K562 (cell line): Measurements from ENCODE around the gene ACAD8. TPM values are rescaled to one million over a fixed set of nuclear protein-coding genes. Genes with fewer than 3 reads are reported as not detected.

Source experiments
- ATAC-seq: fragments of 200-7000 bp; cut with Tn5 transposase; 3 replicates; pipeline ENCODE4 v1.9.1; 2020; ENCODE audit warnings: moderate library complexity
- BruUV-seq: library from RNA; stranded (reverse); fragments of 400-500 nt; replicated peaks from 2 replicates; lab custom pipeline; 2021; lab: Mats Ljungman, UMichigan
- CTCF ChIA-PET: fragments of 300-600 bp; formaldehyde crosslinking; extraction: SDS; loops from one replicate; lab custom pipeline; 2021; ENCODE audit warnings: low intra/inter-chr PET ratio; lab: Yijun Ruan, JAX
- POLR2A ChIA-PET: fragments of 300-600, 350-650 bp; sonication (Branson Sonifier 250); formaldehyde crosslinking; extraction: SDS; loops from one replicate; lab custom pipeline; 2021; ENCODE audit warnings: antibody characterized with exemption, inconsistent platforms; lab: Yijun Ruan, JAX
- DNase-seq, 4 experiments: peaks; one replicate each; pipeline versions ENCODE4 v3.0.0 to v3.0.0-alpha.2; 2011 to 2018; ENCODE audit warnings: low spot score in 3 of 4, mixed read lengths in 3 of 4; ENCODE audit errors: extremely low read depth in 1 of 4
- FAIRE-seq: peaks from 2 replicates; lab custom pipeline; 2011; peaks lifted over from hg19 to GRCh38; lab: Jason Lieb, UNC
- H2AFZ ChIP-seq: 2 replicates; pipeline ENCODE4 v1.6.0; 2011; ENCODE audit warnings: low read depth, low read length, control low read depth, inconsistent platforms
- H3K27ac ChIP-seq: fragments of 200-600 bp; 3 replicates; pipeline ENCODE4 v1.8.0; 2011; ENCODE audit warnings: low read depth, mild to moderate bottlenecking, control low read depth, inconsistent platforms, low read length, moderate library complexity, mixed read lengths; ENCODE audit errors: extremely low read depth
- H3K27me3 ChIP-seq, 2 experiments: fragments of 300-600 bp in 1 of 2; 2 replicates in 1 of 2; 3 replicates in 1 of 2; pipeline versions ENCODE4 v1.6.0 to v1.8.0; 2011; ENCODE audit warnings: inconsistent platforms in 2 of 2, low read length in 2 of 2, mild to moderate bottlenecking in 1 of 2, mixed read lengths in 1 of 2, moderate library complexity in 1 of 2; ENCODE audit not compliant: control insufficient read depth in 2 of 2, insufficient read depth in 2 of 2
- H3K36me3 ChIP-seq: fragments of 300-600 bp; 3 replicates; pipeline ENCODE4 v1.8.0; 2011; ENCODE audit warnings: mild to moderate bottlenecking, low read length, inconsistent platforms; ENCODE audit not compliant: control insufficient read depth, insufficient read depth
- H3K4me1 ChIP-seq, 2 experiments: fragments of 200-600 bp in 1 of 2; replicated peaks in 1 of 2; 2 replicates in 1 of 2; 3 replicates in 1 of 2; pipeline versions ENCODE4 v1.5.1 to v1.8.0; 2011; ENCODE audit warnings: inconsistent platforms in 2 of 2, low read length in 2 of 2, mild to moderate bottlenecking in 1 of 2, mixed read lengths in 1 of 2, moderate library complexity in 1 of 2; ENCODE audit not compliant: control insufficient read depth in 2 of 2, insufficient read depth in 2 of 2
- H3K4me2 ChIP-seq: 2 replicates; pipeline ENCODE4 v1.6.1; 2011; ENCODE audit warnings: low read length, control low read depth, inconsistent platforms, mixed read lengths; ENCODE audit not compliant: insufficient read depth
- H3K4me3 ChIP-seq: fragments of 200-600 bp; sonication (generic), shearing (Covaris generic); 2 replicates; pipeline ENCODE4 v1.5.1; 2016; ENCODE audit warnings: control low read depth, inconsistent platforms
- H3K79me2 ChIP-seq: fragments of 200-600 bp; 3 replicates; pipeline ENCODE4 v1.8.0; 2011; ENCODE audit warnings: low read length, inconsistent platforms; ENCODE audit not compliant: control insufficient read depth, insufficient read depth
- H3K9ac ChIP-seq, 2 experiments: 2 replicates each; pipeline versions ENCODE4 v1.6.0 to v1.6.1; 2011; ENCODE audit warnings: low read depth in 2 of 2, low read length in 2 of 2, control low read depth in 1 of 2, inconsistent platforms in 1 of 2, mild to moderate bottlenecking in 1 of 2, mixed read lengths in 1 of 2; ENCODE audit not compliant: insufficient read depth in 1 of 2
- H3K9me1 ChIP-seq: one replicate; pipeline ENCODE4 v1.6.0; 2011; ENCODE audit warnings: inconsistent platforms, mild to moderate bottlenecking, low read length, moderate library complexity; ENCODE audit not compliant: control insufficient read depth, insufficient read depth
- H3K9me3 ChIP-seq: replicated peaks from 2 replicates; pipeline ENCODE4 v1.5.1; 2011; ENCODE audit warnings: low read depth, low read length, inconsistent platforms; ENCODE audit not compliant: control insufficient read depth, insufficient read depth
- H4K20me1 ChIP-seq: replicated peaks from 2 replicates; pipeline ENCODE4 v1.6.1; 2011; ENCODE audit warnings: low read length, inconsistent platforms, mixed read lengths; ENCODE audit not compliant: control insufficient read depth, insufficient read depth
- CEBPB ChIP-seq: fragments of 450-650 bp; IDR thresholded peaks from 2 replicates; pipeline ENCODE4 v1.6.1; 2016; ENCODE audit warnings: missing genetic modification characterization, missing compliant biosample characterization
- ETV1 ChIP-seq: fragments of 450-650 bp; conservative IDR thresholded peaks from 2 replicates; pipeline ENCODE4 v1.6.1; 2016; ENCODE audit warnings: missing genetic modification characterization, control low read depth, low read depth, missing compliant biosample characterization
- MTA2 ChIP-seq: fragments of 450-650 bp; IDR thresholded peaks from 2 replicates; pipeline ENCODE4 v1.6.1; 2016; ENCODE audit warnings: low read depth
- SAP30 ChIP-seq: fragments of 200-600 bp; sonication (generic); IDR thresholded peaks from 2 replicates; pipeline ENCODE4 v1.6.1; 2012; ENCODE audit warnings: borderline replicate concordance, low read depth, mild to moderate bottlenecking, moderate library complexity, low read length, control low read depth, inconsistent platforms; ENCODE audit not compliant: insufficient read depth, poor library complexity, severe bottlenecking
- SRF ChIP-seq, 2 experiments: fragments of 250-450, 450-650 bp in 1 of 2; sonication (Bioruptor Pico) in 1 of 2; sonication (generic) in 1 of 2; formaldehyde crosslinking; IDR thresholded peaks; 2 replicates each; pipeline versions ENCODE4 v1.5.0 to v1.5.1; 2020 to 2022; ENCODE audit warnings: mild to moderate bottlenecking in 1 of 2, missing genetic modification reagents in 1 of 2
- WGBS: fragments of 100-300 bp; shearing (Covaris generic); methylation state at CpG from one replicate; pipeline ENCODE4 v1.1.6; 2016; ENCODE audit warnings: low coverage, mixed read lengths; ENCODE audit not compliant: insufficient coverage; ENCODE audit errors: missing lambda C conversion rate; 5-methylcytosine and 5-hydroxymethylcytosine counted together
- in situ Hi-C: fragments of 300-500 bp; cut with MboI; formaldehyde crosslinking; loops from 4 replicates; pipeline ENCODE4 v1.15.0; 2018; ENCODE audit warnings: inconsistent platforms, mixed read lengths
- intact Hi-C: fragments of 100-400 bp; cut with micrococcal nuclease; formaldehyde crosslinking; loops from 2 replicates; pipeline ENCODE4 v1.14.2; 2022
- polyA plus RNA-seq, 8 experiments: library from polyadenylated mRNA; depleted of rRNA in 4 of 8; stranded (reverse) in 5 of 8; unstranded in 3 of 8; fragments of >200 nt; fragmentation: Nextera tagmentation in 2 of 8; fragmentation: Illumina TruSeq in 1 of 8; extraction: Ambion mirVana in 2 of 8; extraction: Trizol in 1 of 8; gene quantifications; 2 replicates each; pipeline versions ENCODE4 v1.2.1 to v1.2.3, GENCODE V29; 2011 to 2014; ENCODE audit warnings: inconsistent platforms in 1 of 8, missing spikeins in 1 of 8
- total RNA-seq, 7 experiments: library from RNA; depleted of rRNA in 6 of 7; stranded (reverse); fragments of >200 nt in 6 of 7; fragmentation: Illumina TruSeq in 2 of 7; extraction: Trizol in 2 of 7; gene quantifications; 2 replicates each; pipeline versions ENCODE4 v1.2.1 to v1.2.3, GENCODE V29; 2011 to 2021; ENCODE audit warnings: low replicate concordance in 1 of 7
- TF ChIP-seq, protein P1 (sequence below): IDR thresholded peaks from 3 replicates; pipeline ENCODE4 v1.6.1; 2011; ENCODE audit warnings: borderline replicate concordance, mild to moderate bottlenecking, moderate library complexity; ENCODE audit not compliant: insufficient read length; ENCODE audit errors: extremely low read depth

Gene ACAD8
- total and polyA plus RNA-seq, 9 of the 15 experiments (the other 6 are each of a cell fraction or from before 2014, with no cell fraction given), result 6.5 to 34.1 (median 20.1) TPM

DNA sequence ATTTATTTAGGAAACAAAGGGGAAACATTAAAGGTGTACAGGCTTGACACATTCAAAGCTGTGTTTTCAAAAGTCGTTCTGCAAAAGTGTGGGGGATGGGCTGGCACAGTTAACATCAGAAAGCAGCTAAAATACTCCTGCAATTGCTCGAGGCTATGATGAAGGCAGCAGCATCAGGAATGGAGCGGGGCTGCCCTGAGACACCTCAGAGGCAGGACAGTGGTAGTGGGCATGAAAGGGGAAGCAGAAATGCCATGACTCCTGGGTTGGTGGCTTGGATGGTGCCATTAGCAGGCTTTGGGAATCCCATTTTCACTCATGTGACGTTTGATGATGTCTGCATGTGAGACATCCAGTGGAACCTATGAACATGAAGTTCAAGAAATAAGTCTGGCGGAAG, 30.2 kb upstream of the ACAD8 start:
- 0% methylated on average over 5 of the region's 5 CpGs for WGBS
- no peaks in the 10 kb centered on the region for H4K20me1 ChIP-seq
- H3K79me2 ChIP-seq, result peaks cover 86% of the 10 kb centered on the region
- FAIRE-seq (peak; percentile 46), ATAC-seq (no peak), DNase-seq (no peak)
- H2AFZ ChIP-seq, result 0 out of 2 replicates have a peak overlapping the region, but pooled peaks have one; percentile 35
- in situ Hi-C loops (no loop called here), intact Hi-C loops (no loop called here)
- no peaks in the 10 kb centered on the region for H3K27me3 ChIP-seq
- H3K9ac ChIP-seq, result peak overlapping the region; percentile 93 to 98
- H3K9me1 ChIP-seq, result no peaks in the 10 kb centered on the region
- peak overlapping the region; percentile 100 for H3K4me2 ChIP-seq
- H3K36me3 ChIP-seq, result peaks cover 54% of the 10 kb centered on the region
- POLR2A ChIA-PET, result interaction anchor here (0.7 to 2.4 kb wide), 5 partner anchors 10 to 536 kb away, joined by 3 to 18 read pairs (median 5); no protein-coding TSS in a partner anchor
- no peaks in the 10 kb centered on the region for H3K9me3 ChIP-seq
- CTCF ChIA-PET, result no interaction called here
- peak overlapping the region; percentile 77 for H3K4me3 ChIP-seq
- H3K4me1 ChIP-seq, result peaks cover 16 to 30% of the 10 kb centered on the region in 2 experiments; a peak in 4 of 5 replicates
- TSS peak; percentile 53 for BruUV-seq
- TF ChIP-seq SRF (CRISPR knock-in tag; IDR thresholded peaks at IDR 0.05), result no peak
- TF ChIP-seq CEBPB (tag), result no peak
- TF ChIP-seq, protein P1, sequence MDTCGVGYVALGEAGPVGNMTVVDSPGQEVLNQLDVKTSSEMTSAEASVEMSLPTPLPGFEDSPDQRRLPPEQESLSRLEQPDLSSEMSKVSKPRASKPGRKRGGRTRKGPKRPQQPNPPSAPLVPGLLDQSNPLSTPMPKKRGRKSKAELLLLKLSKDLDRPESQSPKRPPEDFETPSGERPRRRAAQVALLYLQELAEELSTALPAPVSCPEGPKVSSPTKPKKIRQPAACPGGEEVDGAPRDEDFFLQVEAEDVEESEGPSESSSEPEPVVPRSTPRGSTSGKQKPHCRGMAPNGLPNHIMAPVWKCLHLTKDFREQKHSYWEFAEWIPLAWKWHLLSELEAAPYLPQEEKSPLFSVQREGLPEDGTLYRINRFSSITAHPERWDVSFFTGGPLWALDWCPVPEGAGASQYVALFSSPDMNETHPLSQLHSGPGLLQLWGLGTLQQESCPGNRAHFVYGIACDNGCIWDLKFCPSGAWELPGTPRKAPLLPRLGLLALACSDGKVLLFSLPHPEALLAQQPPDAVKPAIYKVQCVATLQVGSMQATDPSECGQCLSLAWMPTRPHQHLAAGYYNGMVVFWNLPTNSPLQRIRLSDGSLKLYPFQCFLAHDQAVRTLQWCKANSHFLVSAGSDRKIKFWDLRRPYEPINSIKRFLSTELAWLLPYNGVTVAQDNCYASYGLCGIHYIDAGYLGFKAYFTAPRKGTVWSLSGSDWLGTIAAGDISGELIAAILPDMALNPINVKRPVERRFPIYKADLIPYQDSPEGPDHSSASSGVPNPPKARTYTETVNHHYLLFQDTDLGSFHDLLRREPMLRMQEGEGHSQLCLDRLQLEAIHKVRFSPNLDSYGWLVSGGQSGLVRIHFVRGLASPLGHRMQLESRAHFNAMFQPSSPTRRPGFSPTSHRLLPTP, result no peak
- no peak for TF ChIP-seq MTA2
- TF ChIP-seq SAP30, result peak; percentile 18
- no peak for TF ChIP-seq ETV1 (tag)
- TF ChIP-seq, all 486 proteins: peak for 1
- peak overlapping the region; percentile 98 for H3K27ac ChIP-seq
